ENCODE results near the gene PDE11A. TPM values are rescaled to one million over a fixed set of nuclear protein-coding genes. Genes with fewer than 3 reads are reported as not detected.

The PDE11A gene
- total and polyA plus RNA-seq, 2 experiments from 2014 or later = 0.08 to 0.73 TPM

GRCh38 chr2:177715771-177716170 lies 356.8 kb downstream of the PDE11A start:
- no peak for ATAC-seq
- H3K27me3 ChIP-seq (ENCODE audit: insufficient read depth) = no peaks in the 10 kb centered on the region

More at GRCh38 chr2:177715771-177716170, 356.8 kb downstream of the PDE11A start:
- Mint-ChIP-seq H3K9me3 (no peaks in the 10 kb centered on the region), H3K36me3 (ENCODE audit: low read depth) (no peaks in the 10 kb centered on the region), H3K27ac (no peak overlapping the region), H3K27me3 (ENCODE audit: insufficient read depth, low read depth, poor library complexity) (peaks cover 6% of the 10 kb centered on the region), H3K4me1 (peaks cover 10% of the 10 kb centered on the region), H3K4me3 (no peak overlapping the region)
- H3K4me1 ChIP-seq (ENCODE audit: insufficient read depth) = no peaks in the 10 kb centered on the region
- H4K20me1 ChIP-seq (replicated peaks; ENCODE audit: insufficient read depth) = no peaks in the 10 kb centered on the region; the same call in 1 of the 2 replicates
- H3K4me2 ChIP-seq = no peak overlapping the region
- TF ChIP-seq STAT1 (IDR thresholded peaks at IDR 0.05; ENCODE audit: unreplicated experiment) = no peak
- TF ChIP-seq, protein P1, sequence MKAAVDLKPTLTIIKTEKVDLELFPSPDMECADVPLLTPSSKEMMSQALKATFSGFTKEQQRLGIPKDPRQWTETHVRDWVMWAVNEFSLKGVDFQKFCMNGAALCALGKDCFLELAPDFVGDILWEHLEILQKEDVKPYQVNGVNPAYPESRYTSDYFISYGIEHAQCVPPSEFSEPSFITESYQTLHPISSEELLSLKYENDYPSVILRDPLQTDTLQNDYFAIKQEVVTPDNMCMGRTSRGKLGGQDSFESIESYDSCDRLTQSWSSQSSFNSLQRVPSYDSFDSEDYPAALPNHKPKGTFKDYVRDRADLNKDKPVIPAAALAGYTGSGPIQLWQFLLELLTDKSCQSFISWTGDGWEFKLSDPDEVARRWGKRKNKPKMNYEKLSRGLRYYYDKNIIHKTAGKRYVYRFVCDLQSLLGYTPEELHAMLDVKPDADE (IDR thresholded peaks at IDR 0.05) = no peak
- TF ChIP-seq ZNF331 (CRISPR knock-in tag; IDR thresholded peaks at IDR 0.05; ENCODE audit: low read depth) = no peak
- TF ChIP-seq ZNF114 (CRISPR knock-in tag; IDR thresholded peaks at IDR 0.05) = no peak
- no peak for TF ChIP-seq CREB1 (CRISPR knock-in tag; IDR thresholded peaks at IDR 0.05; ENCODE audit: low read depth)
- no peak for TF ChIP-seq EZH2phosphoT487 (IDR thresholded peaks at IDR 0.05; ENCODE audit: unreplicated experiment)
- TF ChIP-seq POLR2AphosphoS5 (IDR thresholded peaks at IDR 0.05; ENCODE audit: low read depth) = no peak
- no peak for TF ChIP-seq JUNB (IDR thresholded peaks at IDR 0.05; ENCODE audit: unreplicated experiment)
- TF ChIP-seq NANOG (IDR thresholded peaks at IDR 0.05; ENCODE audit: borderline replicate concordance) = no peak
- TF ChIP-seq ZNF462 (CRISPR knock-in tag; IDR thresholded peaks at IDR 0.05) = no peak
- TF ChIP-seq EZH2 (IDR thresholded peaks at IDR 0.05; ENCODE audit: low read depth, unreplicated experiment) = no peak
- TF ChIP-seq, protein P2, sequence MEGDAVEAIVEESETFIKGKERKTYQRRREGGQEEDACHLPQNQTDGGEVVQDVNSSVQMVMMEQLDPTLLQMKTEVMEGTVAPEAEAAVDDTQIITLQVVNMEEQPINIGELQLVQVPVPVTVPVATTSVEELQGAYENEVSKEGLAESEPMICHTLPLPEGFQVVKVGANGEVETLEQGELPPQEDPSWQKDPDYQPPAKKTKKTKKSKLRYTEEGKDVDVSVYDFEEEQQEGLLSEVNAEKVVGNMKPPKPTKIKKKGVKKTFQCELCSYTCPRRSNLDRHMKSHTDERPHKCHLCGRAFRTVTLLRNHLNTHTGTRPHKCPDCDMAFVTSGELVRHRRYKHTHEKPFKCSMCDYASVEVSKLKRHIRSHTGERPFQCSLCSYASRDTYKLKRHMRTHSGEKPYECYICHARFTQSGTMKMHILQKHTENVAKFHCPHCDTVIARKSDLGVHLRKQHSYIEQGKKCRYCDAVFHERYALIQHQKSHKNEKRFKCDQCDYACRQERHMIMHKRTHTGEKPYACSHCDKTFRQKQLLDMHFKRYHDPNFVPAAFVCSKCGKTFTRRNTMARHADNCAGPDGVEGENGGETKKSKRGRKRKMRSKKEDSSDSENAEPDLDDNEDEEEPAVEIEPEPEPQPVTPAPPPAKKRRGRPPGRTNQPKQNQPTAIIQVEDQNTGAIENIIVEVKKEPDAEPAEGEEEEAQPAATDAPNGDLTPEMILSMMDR (conservative IDR thresholded peaks at IDR 0.05; ENCODE audit: low read depth in 2 of 2) = no peak
- no peak for TF ChIP-seq REST (IDR thresholded peaks at IDR 0.05; ENCODE audit: unreplicated experiment)
- no peaks in the 10 kb centered on the region for H3K36me3 ChIP-seq (ENCODE audit: insufficient read depth)
- no peaks in the 10 kb centered on the region for H3F3A ChIP-seq (replicated peaks; ENCODE audit: low read depth)
- H3K27ac ChIP-seq (ENCODE audit: low read depth) = no peak overlapping the region
- DNase-seq (ENCODE audit: low spot score) = no peak
- H2AFZ ChIP-seq = no peak overlapping the region
- no peak overlapping the region for H3K4me3 ChIP-seq
- no peaks in the 10 kb centered on the region for H3K9me2 ChIP-seq (ENCODE audit: insufficient read depth)
- H3K79me2 ChIP-seq (replicated peaks; ENCODE audit: insufficient read depth) = no peaks in the 10 kb centered on the region
